BJ (cell line): ENCODE data around the gene TARM1. TPM values are rescaled to one million over a fixed set of nuclear protein-coding genes. Genes with fewer than 3 reads are reported as not detected.

Experiments used
- CTCF ChIA-PET: fragments of 350-600 bp; formaldehyde crosslinking; extraction: SDS; loops from one replicate; lab custom pipeline; 2021; ENCODE audit warnings: antibody characterized with exemption, inconsistent platforms; lab: Yijun Ruan, JAX
- POLR2A ChIA-PET: fragments of 300-600 bp; sonication (Branson Sonifier 250); formaldehyde crosslinking; extraction: SDS; loops from one replicate; lab custom pipeline; 2021; ENCODE audit warnings: antibody characterized with exemption; lab: Charles Lee
- DNase-seq: peaks from one replicate; pipeline ENCODE4 v3.0.0-alpha.2; 2011; ENCODE audit warnings: low read depth
- H3K27me3 ChIP-seq: 2 replicates; pipeline ENCODE4 v1.6.0; 2011; ENCODE audit warnings: low read length; ENCODE audit not compliant: control insufficient read depth, insufficient read depth
- H3K36me3 ChIP-seq: 2 replicates; pipeline ENCODE4 v1.5.1; 2011; ENCODE audit warnings: low read length; ENCODE audit not compliant: control insufficient read depth, insufficient read depth
- H3K4me3 ChIP-seq: 2 replicates; pipeline ENCODE4 v1.5.1; 2011; ENCODE audit warnings: low read depth, mild to moderate bottlenecking, control low read depth, low read length
- CTCF ChIP-seq: IDR thresholded peaks from 2 replicates; pipeline ENCODE4 v1.5.1; 2011; ENCODE audit warnings: low read depth, mild to moderate bottlenecking, control low read depth, inconsistent platforms, low read length, moderate library complexity; ENCODE audit not compliant: insufficient read depth
- polyA plus RNA-seq: library from polyadenylated mRNA; depleted of rRNA; stranded (reverse); fragments of >200 nt; gene quantifications from 2 replicates; pipeline ENCODE4 v1.2.3, GENCODE V29; 2011

The TARM1 gene
- polyA plus RNA-seq, 1 experiment = not detected

GRCh38 chr19:54084410-54084809 lies 3.2 kb upstream of the TARM1 start:
- Histone ChIP-seq H3K27me3 (no peaks in the 10 kb centered on the region), H3K36me3 (no peaks in the 10 kb centered on the region), H3K4me3 (no peak overlapping the region)
- no peak for TF ChIP-seq CTCF
- ChIA-PET POLR2A (no interaction called here), CTCF (no interaction called here)
- DNase-seq = no peak

- no peak for TF ChIP-seq CTCF
- no peak overlapping the region for H3K4me3 ChIP-seq
- no peak for DNase-seq
- ChIA-PET CTCF (no interaction called here), POLR2A (no interaction called here)
- no peaks in the 10 kb centered on the region for H3K36me3 ChIP-seq
- no peaks in the 10 kb centered on the region for H3K27me3 ChIP-seq
Measured at GRCh38 chr19:54077334-54077733, 3.8 kb downstream of the TARM1 start.

- ChIA-PET CTCF (no interaction called here), POLR2A (no interaction called here)
- no peak for DNase-seq
- TF ChIP-seq CTCF = no peak
- Histone ChIP-seq H3K4me3 (no peak overlapping the region), H3K27me3 (no peaks in the 10 kb centered on the region), H3K36me3 (no peaks in the 10 kb centered on the region)
Measured at GRCh38 chr19:54074851-54075250, 6.3 kb downstream of the TARM1 start.

GRCh38 chr19:54073829-54074228 lies 7.3 kb downstream of the TARM1 start:
- H3K36me3 ChIP-seq = no peaks in the 10 kb centered on the region
- H3K27me3 ChIP-seq = no peaks in the 10 kb centered on the region
- no peak overlapping the region for H3K4me3 ChIP-seq
- no peak for DNase-seq
- TF ChIP-seq CTCF = no peak
- POLR2A ChIA-PET = interaction anchor here (0.5 kb wide), 1 partner anchor 17 kb away, joined by 4 read pairs; no protein-coding TSS in a partner anchor
- CTCF ChIA-PET = no interaction called here

- no peaks in the 10 kb centered on the region for H3K27me3 ChIP-seq
- no peak for DNase-seq
- CTCF ChIA-PET = no interaction called here
- no peaks in the 10 kb centered on the region for H3K36me3 ChIP-seq
- no peak for TF ChIP-seq CTCF
- POLR2A ChIA-PET = no interaction called here
- H3K4me3 ChIP-seq = no peak overlapping the region
Measured at GRCh38 chr19:54069470-54069869, 11.7 kb downstream of the TARM1 start.
